Measurements from ENCODE around the gene KCTD10.
"Not testable (repeated sequence)": the region's sequence is repeated elsewhere in the genome, so short reads cannot be mapped to it uniquely, and the experiment has no call there.

- TF ChIP-seq CTCF (IDR thresholded peaks at IDR 0.05; ENCODE audit: low read depth, low read length, missing input control); FOXA1 (IDR thresholded peaks at IDR 0.05); RAD21 (IDR thresholded peaks at IDR 0.05); EGR1 (IDR thresholded peaks at IDR 0.05; ENCODE audit: low read depth in 2 of 2); NR2F2 (IDR thresholded peaks at IDR 0.05); ZBTB33 (IDR thresholded peaks at IDR 0.05): not testable (repeated sequence)
- TF ChIP-seq, protein P1, sequence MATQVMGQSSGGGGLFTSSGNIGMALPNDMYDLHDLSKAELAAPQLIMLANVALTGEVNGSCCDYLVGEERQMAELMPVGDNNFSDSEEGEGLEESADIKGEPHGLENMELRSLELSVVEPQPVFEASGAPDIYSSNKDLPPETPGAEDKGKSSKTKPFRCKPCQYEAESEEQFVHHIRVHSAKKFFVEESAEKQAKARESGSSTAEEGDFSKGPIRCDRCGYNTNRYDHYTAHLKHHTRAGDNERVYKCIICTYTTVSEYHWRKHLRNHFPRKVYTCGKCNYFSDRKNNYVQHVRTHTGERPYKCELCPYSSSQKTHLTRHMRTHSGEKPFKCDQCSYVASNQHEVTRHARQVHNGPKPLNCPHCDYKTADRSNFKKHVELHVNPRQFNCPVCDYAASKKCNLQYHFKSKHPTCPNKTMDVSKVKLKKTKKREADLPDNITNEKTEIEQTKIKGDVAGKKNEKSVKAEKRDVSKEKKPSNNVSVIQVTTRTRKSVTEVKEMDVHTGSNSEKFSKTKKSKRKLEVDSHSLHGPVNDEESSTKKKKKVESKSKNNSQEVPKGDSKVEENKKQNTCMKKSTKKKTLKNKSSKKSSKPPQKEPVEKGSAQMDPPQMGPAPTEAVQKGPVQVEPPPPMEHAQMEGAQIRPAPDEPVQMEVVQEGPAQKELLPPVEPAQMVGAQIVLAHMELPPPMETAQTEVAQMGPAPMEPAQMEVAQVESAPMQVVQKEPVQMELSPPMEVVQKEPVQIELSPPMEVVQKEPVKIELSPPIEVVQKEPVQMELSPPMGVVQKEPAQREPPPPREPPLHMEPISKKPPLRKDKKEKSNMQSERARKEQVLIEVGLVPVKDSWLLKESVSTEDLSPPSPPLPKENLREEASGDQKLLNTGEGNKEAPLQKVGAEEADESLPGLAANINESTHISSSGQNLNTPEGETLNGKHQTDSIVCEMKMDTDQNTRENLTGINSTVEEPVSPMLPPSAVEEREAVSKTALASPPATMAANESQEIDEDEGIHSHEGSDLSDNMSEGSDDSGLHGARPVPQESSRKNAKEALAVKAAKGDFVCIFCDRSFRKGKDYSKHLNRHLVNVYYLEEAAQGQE (IDR thresholded peaks at IDR 0.05), result not testable (repeated sequence)
- TF ChIP-seq, protein P2, sequence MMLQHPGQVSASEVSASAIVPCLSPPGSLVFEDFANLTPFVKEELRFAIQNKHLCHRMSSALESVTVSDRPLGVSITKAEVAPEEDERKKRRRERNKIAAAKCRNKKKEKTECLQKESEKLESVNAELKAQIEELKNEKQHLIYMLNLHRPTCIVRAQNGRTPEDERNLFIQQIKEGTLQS (IDR thresholded peaks at IDR 0.05), result not testable (repeated sequence)
- TF ChIP-seq, protein P3, sequence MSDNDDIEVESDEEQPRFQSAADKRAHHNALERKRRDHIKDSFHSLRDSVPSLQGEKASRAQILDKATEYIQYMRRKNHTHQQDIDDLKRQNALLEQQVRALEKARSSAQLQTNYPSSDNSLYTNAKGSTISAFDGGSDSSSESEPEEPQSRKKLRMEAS (IDR thresholded peaks at IDR 0.05), result not testable (repeated sequence)
Observed at GRCh38 chr12:109406147-109406546, 71.0 kb downstream of the KCTD10 start.
